Psoas muscle (tissue), 8 donors: ENCODE results near the gene RARRES2. TPM values are rescaled to one million over a fixed set of nuclear protein-coding genes. Genes with fewer than 3 reads are reported as not detected.
A peak's percentile ranks its signal among the peaks of the same experiment; 100 is the strongest.

ENCODE experiments used
- ATAC-seq, 4 donors: fragments of 200-7000 bp; cut with Tn5 transposase; one replicate each; pipeline ENCODE4 v1.9.1; 2020; ENCODE audit warnings: moderate library complexity in 3 of 4, mild to moderate bottlenecking in 2 of 4
- DNase-seq, 2 donors: peaks; one replicate each; pipeline ENCODE4 v3.0.0-alpha.2; 2020
- H3K27ac ChIP-seq: fragments of 200-600 bp; one replicate; pipeline ENCODE4 v1.8.0; 2022
- H3K27me3 ChIP-seq, 3 donors: fragments of 200-600 bp in 1 of 3; one replicate each; pipeline versions ENCODE4 v1.6.1 to v1.8.0; 2013 to 2022; ENCODE audit warnings: low read length in 2 of 3, mild to moderate bottlenecking in 2 of 3, moderate library complexity in 1 of 3; ENCODE audit not compliant: insufficient read depth in 3 of 3
- H3K36me3 ChIP-seq, 2 donors: fragments of 200-600 bp in 1 of 2; one replicate each; pipeline versions ENCODE4 v1.6.1 to v1.8.0; 2013 to 2022; ENCODE audit warnings: low read depth in 1 of 2, mild to moderate bottlenecking in 1 of 2, moderate library complexity in 1 of 2; ENCODE audit not compliant: insufficient read depth in 1 of 2
- H3K4me1 ChIP-seq: fragments of 200-600 bp; one replicate; pipeline ENCODE4 v1.8.0; 2022
- H3K4me3 ChIP-seq: fragments of 200-600 bp; one replicate; pipeline ENCODE4 v1.8.0; 2022; ENCODE audit warnings: mild to moderate bottlenecking
- H3K9me3 ChIP-seq: fragments of 200-600 bp; one replicate; pipeline ENCODE4 v1.8.0; 2022
- WGBS, 3 donors: extraction: QIAGEN DNeasy Blood & Tissue Kit; methylation state at CpG; one replicate each; pipeline versions ENCODE4 v1.1.6 to v1.1.7; 2013; 5-methylcytosine and 5-hydroxymethylcytosine counted together
- intact Hi-C, 2 donors: fragments of 100-400 bp; cut with DNase I; formaldehyde crosslinking; loops; one replicate each; pipeline versions ENCODE4 v1.11.0 to v1.14.2; 2022
- polyA plus RNA-seq, 3 donors: library from polyadenylated mRNA; stranded (reverse); fragments of 200-250 nt; gene quantifications; one replicate each; pipeline ENCODE4 v1.2.3, GENCODE V29; 2013
- total RNA-seq, 4 donors: library from RNA; stranded (reverse); fragmentation: NEBNext Ultra II Directional in 2 of 4; extraction: Animal tissue kit (Norgen Biotek cat#: 25700) in 2 of 4; gene quantifications; one replicate each; pipeline versions ENCODE4 v1.2.1 to v1.2.4, GENCODE V29; 2021 to 2023
- TF ChIP-seq, protein P1 (sequence below): fragments of 200-600 bp; IDR thresholded peaks from one replicate; pipeline ENCODE4 v1.8.0; 2022; ENCODE audit warnings: antibody characterized with exemption
- donor health status: healthy with polysubstance abuse.
- donor health status: DM: no; HTN: no; CAD: no; lungs with moderate emphysema.
- donor health status: Bipolar disorder and iron deficiency.
- donor health status: healthy.
- donor health status: DM: yes; HTN: yes; CAD: no.
- donor health status: DM: no; HTN: no; CAD: no.
- donor health status: DM: no; HTN: no; CAD: no.
- donor health status: DM: yes; HTN: yes; CAD: no.

The RARRES2 gene
- total and polyA plus RNA-seq, 7 donors = 4.1 to 17.9 (median 7.3) TPM

DNA sequence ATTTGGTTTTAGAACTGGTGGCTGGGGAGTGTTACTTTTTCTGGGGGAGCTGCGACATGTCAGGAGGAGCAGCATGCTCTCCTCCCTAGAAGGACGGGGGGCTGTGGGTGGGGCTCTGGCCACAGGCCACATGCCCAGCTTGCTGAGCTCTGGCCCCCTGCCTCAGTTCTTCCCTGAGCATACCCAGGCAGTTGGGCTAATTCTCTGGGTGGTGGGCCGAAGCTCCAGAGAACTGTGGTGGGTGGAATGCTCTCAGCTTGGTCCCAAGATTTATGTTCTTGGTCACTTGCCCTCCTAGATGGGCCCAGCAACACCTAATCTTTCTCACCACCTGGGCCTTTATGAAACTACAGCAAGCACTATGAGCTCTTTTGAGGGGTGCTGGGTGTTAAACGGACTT lies 32.6 kb upstream of the RARRES2 start:
- peak overlapping the region; percentile 60 for H3K27ac ChIP-seq

DNA sequence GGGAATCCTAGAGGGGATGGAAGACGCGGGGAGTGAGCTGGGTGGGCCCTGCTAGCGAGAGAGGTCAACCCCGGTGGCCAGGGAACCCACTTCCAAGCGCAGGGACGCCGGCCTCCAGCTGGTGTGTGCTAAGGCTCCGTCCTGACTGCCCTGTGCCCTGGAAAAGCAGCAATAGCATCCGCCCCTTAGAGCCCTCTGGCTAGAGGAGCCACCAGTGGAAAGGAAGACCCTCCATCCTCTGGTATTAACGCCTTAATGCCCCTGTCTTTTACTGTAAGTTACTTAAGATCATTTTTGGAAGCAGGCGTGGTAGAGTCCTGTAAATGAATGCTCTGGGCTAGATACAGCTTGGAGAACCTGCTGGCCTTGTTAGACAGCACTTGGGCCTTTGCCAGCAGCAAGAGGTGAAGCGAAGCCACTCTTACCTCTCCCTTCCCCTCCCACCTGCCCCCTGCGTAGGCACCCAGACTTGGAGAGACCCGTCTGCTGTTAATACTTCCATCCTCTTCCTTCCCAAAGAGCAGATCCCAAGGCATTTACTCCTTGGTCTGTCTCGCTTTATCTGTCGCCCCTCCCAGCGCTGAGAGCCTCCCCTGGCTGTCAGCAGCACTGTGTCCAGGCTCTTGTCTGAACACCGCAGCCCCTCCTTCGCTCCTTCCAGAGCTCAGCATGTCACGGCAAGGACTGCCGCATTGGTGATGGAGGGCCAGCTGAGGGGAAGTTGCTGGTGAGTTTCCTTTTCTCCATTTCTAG lies 31.8 kb upstream of the RARRES2 start:
- no peaks in the 10 kb centered on the region for H3K27me3 ChIP-seq
- TF ChIP-seq, protein P1, sequence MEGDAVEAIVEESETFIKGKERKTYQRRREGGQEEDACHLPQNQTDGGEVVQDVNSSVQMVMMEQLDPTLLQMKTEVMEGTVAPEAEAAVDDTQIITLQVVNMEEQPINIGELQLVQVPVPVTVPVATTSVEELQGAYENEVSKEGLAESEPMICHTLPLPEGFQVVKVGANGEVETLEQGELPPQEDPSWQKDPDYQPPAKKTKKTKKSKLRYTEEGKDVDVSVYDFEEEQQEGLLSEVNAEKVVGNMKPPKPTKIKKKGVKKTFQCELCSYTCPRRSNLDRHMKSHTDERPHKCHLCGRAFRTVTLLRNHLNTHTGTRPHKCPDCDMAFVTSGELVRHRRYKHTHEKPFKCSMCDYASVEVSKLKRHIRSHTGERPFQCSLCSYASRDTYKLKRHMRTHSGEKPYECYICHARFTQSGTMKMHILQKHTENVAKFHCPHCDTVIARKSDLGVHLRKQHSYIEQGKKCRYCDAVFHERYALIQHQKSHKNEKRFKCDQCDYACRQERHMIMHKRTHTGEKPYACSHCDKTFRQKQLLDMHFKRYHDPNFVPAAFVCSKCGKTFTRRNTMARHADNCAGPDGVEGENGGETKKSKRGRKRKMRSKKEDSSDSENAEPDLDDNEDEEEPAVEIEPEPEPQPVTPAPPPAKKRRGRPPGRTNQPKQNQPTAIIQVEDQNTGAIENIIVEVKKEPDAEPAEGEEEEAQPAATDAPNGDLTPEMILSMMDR = no peak
- WGBS, 3 donors = 81 to 84% (median 84%) methylated on average over 20 to 21 of the region's 21 CpGs
- no peaks in the 10 kb centered on the region for H3K9me3 ChIP-seq
- peaks cover 55% of the 10 kb centered on the region for H3K4me1 ChIP-seq
- DNase-seq (peak in 1 of 2 donors; percentile 51), ATAC-seq (no peak)
- intact Hi-C loops = no loop called here
- peaks cover 0 to 51% of the 10 kb centered on the region in 2 donors for H3K36me3 ChIP-seq
- peak overlapping the region; percentile 60 for H3K27ac ChIP-seq
- H3K4me3 ChIP-seq = no peak overlapping the region

More for the DNA sequence above, 32.6 kb upstream of the RARRES2 start:
- ATAC-seq (no peak), DNase-seq (no peak)
- intact Hi-C loops = no loop called here
- Histone ChIP-seq H3K27me3 (no peaks in the 10 kb centered on the region), H3K4me1 (peaks cover 56% of the 10 kb centered on the region), H3K9me3 (no peaks in the 10 kb centered on the region), H3K4me3 (no peak overlapping the region), H3K36me3 (peaks cover 0 to 51% of the 10 kb centered on the region in 2 donors)
- WGBS, 3 donors = 71 to 92% (median 72%) methylated on average over 4 of the region's 4 CpGs
- TF ChIP-seq, protein P1 = no peak

DNA sequence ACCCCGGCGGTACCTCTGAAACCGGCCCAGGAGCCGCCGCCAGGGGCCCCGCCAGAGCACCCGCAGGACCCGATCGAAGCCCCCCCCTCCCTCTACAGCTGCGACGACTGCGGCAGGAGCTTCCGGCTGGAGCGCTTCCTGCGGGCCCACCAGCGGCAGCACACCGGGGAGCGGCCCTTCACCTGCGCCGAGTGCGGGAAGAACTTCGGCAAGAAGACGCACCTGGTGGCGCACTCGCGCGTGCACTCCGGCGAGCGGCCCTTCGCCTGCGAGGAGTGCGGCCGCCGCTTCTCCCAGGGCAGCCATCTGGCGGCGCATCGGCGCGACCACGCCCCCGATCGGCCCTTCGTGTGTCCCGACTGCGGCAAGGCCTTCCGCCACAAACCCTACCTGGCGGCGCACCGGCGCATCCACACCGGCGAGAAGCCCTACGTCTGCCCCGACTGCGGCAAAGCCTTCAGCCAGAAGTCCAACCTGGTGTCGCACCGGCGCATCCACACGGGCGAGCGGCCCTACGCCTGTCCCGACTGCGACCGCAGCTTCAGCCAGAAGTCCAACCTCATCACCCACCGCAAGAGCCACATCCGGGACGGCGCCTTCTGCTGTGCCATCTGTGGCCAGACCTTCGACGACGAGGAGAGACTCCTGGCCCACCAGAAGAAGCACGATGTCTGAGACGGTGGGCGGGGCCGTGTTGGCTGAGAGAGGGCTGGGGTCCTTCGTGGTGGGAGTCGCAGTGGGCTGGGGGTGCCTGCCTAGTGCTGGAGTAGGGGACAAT lies 31.0 kb upstream of the RARRES2 start:
- Histone ChIP-seq H3K36me3 (peaks cover 0 to 51% of the 10 kb centered on the region in 2 donors), H3K27ac (peak overlapping the region; percentile 60), H3K4me1 (peaks cover 53% of the 10 kb centered on the region), H3K9me3 (no peaks in the 10 kb centered on the region), H3K4me3 (no peak overlapping the region), H3K27me3 (no peaks in the 10 kb centered on the region)
- DNase-seq = no peak
- intact Hi-C loops = no loop called here
- no peak for ATAC-seq
- TF ChIP-seq, protein P1 = no peak
- 84 to 88% (median 85%) methylated on average over 72 to 79 of the region's 79 CpGs for WGBS, 3 donors

DNA sequence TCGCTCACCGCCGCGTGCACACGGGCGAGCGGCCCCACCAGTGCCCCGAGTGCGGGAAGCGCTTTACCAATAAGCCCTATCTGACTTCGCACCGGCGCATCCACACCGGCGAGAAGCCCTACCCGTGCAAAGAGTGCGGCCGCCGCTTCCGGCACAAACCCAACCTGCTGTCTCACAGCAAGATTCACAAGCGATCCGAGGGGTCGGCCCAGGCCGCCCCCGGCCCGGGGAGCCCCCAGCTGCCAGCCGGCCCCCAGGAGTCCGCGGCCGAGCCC lies 30.5 kb upstream of the RARRES2 start:
- peaks cover 58% of the 10 kb centered on the region for H3K4me1 ChIP-seq
- TF ChIP-seq, protein P1 = no peak
- no peak overlapping the region for H3K4me3 ChIP-seq
- peaks cover 0 to 51% of the 10 kb centered on the region in 2 donors for H3K36me3 ChIP-seq
- intact Hi-C loops = no loop called here
- H3K27me3 ChIP-seq = no peaks in the 10 kb centered on the region
- 90 to 94% (median 92%) methylated on average over 29 to 30 of the region's 30 CpGs for WGBS, 3 donors
- no peak for DNase-seq
- no peak for ATAC-seq
- no peaks in the 10 kb centered on the region for H3K9me3 ChIP-seq
- H3K27ac ChIP-seq = no peak overlapping the region
